Glomerular visceral epithelial cell (primary cell): Measurements from ENCODE around the gene ENKD1.

Experiments
- DNase-seq: peaks from one replicate; pipeline ENCODE4 v3.0.0-alpha.2; 2016; ENCODE audit errors: extremely low spot score

ENKD1 gene

DNA sequence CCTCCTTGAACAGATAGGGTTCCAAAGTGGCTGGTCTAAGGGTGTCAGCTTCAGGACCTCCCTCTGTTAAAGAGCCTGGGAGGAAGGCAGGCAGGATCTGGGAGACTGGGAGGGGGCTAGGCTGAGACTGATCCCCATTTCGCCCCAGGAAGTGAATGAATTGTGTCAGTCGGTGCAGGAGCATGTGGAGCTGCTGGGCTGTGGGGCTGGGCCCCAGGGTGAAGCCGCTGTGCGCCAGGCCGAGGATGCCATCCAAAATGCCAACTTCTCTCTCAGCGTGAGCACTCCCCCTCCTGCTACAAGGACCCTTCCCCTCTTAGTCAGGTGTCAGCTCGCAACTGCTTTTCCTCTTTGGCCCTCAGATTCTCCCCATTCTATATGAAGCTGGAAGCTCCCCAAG, 15.5 kb downstream of the ENKD1 start:
- DNase-seq, result no peak

- no peak for DNase-seq
Observed at GRCh38 chr16:67650023-67650422, 16.5 kb downstream of the ENKD1 start.

- DNase-seq, result no peak
Observed at GRCh38 chr16:67649494-67649931, 17.0 kb downstream of the ENKD1 start.

GRCh38 chr16:67648764-67649407, 17.7 kb downstream of the ENKD1 start:
- no peak for DNase-seq

- no peak for DNase-seq
Observed at GRCh38 chr16:67648088-67648763, 18.3 kb downstream of the ENKD1 start.

GRCh38 chr16:67647681-67648080, 18.9 kb downstream of the ENKD1 start:
- no peak for DNase-seq

GRCh38 chr16:67647111-67647651, 19.4 kb downstream of the ENKD1 start:
- no peak for DNase-seq

DNA sequence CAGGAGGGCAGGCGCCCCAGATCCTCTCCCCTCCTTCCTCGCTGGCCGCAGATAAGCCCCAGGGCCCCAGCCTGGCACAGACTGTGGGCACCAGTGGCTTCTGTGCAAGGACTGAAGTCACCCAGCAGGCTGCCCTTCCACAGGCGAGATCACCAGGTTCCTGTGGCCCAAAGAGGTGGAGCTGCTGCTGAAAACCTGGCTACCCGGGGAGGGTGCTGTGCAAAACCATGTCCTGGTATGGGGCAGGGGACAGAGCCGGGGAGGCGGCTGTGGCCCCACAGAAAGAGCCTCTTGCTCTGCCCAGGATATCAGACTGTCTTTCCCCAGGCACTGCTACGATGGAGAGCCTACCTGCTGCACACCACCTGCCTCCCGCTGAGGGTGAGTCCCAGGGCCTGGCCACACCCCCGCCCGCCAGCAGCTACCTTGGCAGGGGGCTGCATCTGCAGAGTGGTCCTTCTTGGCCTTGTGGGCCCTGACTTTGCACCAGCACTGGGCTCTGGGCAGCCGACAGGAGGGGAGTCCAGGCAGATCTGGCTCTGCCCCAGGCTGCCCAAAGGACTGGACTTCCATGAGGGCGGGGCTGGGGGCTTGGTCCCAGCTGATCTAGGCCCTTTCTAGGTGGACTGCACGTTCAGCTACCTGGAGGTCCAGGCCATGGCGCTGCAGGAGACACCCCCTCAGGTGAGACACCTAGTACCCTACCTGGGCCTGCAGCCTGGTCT, 21.0 kb downstream of the ENKD1 start:
- no peak for DNase-seq

GRCh38 chr16:67644038-67644437, 22.5 kb downstream of the ENKD1 start:
- DNase-seq, result no peak

DNA sequence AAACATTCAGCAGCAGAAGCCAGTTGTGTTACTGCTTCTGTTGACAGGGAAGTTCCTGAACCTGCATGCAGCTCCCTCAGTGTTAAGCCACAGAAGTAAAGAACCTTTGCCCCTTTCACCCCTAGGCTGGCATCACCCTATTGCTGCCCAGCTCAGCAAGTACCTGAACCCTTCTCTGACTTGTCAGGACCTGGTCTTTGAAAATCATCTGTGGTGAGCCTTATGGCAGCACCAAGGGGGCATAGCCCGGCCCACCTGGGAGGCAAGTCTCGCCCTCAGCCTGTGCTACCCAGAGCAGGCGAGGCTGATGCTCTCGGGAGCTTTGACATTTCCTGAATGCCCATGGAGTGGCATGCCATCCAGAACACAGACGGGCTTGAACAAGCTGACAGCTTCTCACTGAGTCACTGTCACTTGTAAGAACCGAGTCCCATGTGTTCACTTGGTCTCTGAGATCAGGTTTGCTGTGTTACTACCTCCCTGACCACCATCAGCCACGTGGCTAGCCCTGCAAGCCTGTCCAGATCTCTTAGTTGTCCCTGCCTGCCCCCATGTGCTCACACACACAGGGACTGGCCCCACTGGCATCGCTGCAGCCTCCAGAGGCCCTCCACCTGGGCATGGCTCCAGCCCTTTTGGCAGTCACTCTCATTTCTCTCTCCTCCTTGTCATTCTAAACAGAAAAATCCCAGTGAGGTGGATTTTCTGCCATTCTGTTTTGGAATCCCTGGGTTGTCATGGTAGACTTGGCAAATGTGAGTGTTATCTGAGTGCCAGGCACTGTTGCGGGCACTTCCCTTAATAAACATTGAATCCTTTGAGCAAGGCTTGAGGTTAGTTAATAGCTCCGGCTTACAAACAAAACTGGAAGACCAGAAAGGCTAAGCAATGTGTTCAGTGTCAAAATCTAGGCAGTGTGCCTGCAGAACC, 24.5 kb downstream of the ENKD1 start:
- DNase-seq, result no peak

GRCh38 chr16:67637625-67638024, 28.9 kb downstream of the ENKD1 start:
- DNase-seq, result no peak

DNA sequence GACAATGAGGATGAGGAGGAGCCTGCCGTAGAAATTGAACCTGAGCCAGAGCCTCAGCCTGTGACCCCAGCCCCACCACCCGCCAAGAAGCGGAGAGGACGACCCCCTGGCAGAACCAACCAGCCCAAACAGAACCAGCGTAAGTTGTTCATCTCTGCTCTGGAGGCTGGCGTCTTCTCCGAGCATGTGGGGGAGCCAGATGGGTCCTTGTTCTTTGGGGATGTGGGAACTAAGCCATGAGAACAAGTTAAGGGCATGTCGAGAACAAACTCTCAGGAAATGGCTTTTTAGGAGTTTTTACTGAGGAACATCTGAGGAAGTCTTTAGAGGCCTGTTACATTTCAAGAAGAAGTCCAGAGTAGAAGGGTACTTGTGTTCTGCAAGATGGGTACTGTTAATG, 29.8 kb downstream of the ENKD1 start:
- DNase-seq, result no peak

DNA sequence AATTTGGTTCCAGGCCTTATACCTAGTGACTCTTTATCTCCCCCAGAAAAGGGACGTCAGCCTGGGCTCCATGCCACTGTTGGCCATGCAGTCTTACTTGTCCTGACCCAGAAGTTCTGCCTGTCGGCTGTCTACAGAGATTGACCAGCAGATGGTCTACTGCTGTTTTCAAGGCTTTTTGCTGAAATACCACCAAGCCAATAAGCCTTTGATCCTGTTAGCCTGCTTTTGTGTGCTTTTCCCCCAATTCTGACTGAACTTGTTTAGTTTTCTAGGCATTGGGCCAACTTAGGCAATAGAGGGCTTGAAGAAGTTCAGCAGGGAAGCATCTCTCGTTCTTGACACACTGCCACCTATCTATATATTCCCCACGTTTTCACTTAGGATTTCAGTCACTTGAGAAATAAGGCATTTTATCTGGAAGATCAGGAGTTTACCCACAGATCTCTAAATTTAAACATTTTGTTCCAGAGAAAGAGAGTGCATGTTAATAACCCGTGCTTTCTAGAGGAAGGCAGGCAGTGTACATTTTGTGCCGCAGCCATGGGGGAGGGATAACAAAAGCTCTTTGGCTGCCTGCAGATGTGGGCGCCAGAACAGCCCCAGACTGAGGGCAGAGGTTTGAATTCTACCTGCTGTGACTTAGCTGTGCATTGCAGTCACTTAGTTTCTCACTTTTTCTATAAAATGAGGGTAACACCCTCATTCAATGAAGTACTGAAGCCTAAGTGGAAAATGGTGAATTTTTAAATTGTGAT, 34.0 kb downstream of the ENKD1 start:
- DNase-seq, result no peak

DNA sequence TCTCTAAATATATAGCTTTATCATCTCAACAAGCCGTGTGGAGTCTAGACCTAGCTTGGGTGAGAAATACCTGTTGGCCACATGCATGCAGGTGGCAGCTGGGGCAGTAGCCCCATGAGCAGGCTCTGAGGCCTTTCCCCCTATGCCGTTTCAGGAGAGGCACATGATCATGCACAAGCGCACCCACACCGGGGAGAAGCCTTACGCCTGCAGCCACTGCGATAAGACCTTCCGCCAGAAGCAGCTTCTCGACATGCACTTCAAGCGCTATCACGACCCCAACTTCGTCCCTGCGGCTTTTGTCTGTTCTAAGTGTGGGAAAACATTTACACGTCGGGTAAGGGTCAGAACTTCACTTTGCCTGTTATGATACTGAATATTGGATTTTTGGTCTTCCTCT, 38.3 kb downstream of the ENKD1 start:
- no peak for DNase-seq

DNA sequence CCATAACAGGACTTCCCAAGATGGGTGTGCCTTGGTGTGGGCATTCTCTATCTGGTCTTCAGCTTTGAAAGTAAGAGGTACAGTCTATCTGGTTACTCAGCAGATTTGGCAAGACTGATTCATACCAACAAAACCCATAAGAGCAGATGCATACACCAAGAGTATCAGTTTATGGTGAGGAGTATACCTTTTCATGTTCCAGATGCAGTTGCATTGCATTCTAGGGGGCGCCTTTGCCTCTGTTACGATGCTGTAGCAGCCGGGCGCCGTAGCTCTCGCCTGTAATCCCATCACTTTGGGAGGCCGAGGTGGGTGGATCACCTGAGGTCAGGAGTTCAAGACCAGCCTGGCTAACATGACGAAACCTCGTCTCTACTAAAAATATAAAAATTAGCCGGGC, 52.7 kb downstream of the ENKD1 start:
- no peak for DNase-seq
